ENCODE results near the gene FMNL2. TPM values are rescaled to one million over a fixed set of nuclear protein-coding genes. Genes with fewer than 3 reads are reported as not detected.
"Not testable (repeated sequence)": the region's sequence is repeated elsewhere in the genome, so short reads cannot be mapped to it uniquely, and the experiment has no call there.

The FMNL2 gene
- polyA plus RNA-seq, 1 donor = 134 TPM

DNA sequence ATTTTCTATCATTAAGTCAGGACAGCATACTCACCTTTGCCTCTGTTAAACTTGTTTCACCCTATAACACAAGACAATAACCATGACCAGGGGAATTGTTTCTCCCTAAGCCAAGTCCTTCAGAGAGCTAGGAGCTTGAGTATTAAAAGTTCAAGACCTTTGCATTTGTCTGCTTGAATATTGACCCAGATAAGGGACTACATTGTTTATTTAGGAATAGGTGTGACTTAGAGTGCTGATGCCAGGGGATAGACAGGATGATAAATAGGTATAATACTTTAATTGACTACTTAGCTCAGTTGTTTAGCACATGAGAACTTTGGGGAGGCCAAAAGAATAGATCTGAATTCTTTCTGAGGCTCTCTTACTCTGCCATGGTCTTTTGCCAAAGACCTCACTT, 185.8 kb downstream of the FMNL2 start:
- DNase-seq = no peak

DNA sequence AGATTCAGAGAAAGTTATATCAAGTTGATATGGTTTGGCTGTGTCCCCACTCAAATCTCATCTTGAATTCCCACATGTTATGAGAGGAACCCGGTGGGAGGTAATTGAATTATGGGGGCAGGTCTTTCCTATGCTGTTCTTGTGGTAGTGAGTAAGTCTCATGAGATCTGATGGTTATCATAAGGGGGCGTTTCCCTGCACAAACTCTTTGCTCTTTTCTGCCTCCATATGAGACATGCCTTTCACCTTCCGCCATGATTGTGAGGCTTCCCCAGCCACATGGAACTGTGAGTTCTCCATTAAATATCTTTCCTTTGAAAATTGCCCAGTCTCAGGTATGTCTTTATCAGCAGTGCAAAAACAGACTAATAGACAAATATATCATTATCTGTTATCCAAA, 187.5 kb downstream of the FMNL2 start:
- DNase-seq = not testable (repeated sequence)

- DNase-seq = no peak
Observed at GRCh38 chr2:152523091-152523490, 188.1 kb downstream of the FMNL2 start.

DNA sequence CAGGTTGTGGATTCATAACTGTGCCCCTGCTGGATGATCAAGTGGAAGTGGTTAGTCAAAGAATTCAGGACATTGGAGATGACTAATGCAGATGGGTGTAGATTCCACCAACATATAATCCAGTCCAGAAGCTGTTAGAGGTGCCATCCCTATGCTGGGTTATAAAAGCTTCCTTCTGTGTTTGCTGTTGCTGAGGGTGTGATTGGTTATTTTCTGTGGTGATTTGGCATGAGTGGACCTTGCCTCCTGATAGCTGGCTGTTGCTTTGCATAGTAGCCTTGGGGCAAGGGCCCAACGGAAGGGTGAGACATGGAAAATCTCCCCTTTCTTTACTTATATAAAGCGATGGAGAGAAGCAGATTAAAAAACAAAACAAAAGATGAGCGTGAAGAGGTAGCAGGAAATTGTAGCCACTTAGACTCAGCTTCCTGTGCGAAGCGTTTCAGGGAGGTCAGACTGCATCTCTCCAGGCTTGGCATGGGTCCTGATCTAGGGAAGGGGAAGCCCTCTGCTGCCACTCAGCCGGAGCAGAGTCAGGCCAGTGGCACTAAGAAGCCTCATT, 190.4 kb downstream of the FMNL2 start:
- DNase-seq = no peak

DNA sequence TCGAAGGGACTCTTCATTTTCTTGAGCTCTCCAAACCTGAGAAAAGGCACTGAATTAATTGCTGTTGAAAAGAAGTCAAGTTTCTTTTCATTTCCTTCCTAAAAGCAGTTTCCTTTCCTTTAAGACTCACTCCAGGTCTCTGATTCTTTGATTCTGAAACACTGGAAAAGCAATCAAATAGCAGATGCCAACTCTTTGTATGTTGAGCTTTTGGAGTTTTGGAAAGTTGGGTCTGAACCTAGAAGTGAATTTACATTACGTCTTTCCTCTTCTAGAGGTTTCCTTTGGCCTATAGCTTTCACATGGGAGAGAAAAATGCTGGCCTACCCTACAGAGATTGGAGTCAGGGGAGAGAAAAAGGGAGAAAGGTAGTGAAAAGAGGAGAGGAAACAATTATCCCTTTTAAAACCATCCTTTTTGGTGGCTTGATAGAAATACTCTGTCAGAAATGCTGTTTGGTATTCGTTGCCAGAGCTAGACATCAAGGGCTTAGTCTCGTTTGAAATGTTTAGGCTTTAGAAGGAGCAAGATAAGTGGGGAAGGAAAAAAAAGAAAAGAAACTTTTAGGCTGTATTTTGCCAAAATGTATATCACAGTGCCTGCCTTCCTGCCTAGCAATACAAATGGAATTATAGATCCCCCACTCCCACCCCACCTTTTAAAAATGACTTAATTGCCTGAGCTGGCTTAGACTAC, 194.6 kb downstream of the FMNL2 start:
- DNase-seq = no peak

GRCh38 chr2:152532241-152532640, 197.3 kb downstream of the FMNL2 start:
- no peak for DNase-seq

GRCh38 chr2:152534460-152535135, 199.6 kb downstream of the FMNL2 start:
- DNase-seq = no peak

- DNase-seq = peak; percentile 30
Observed at GRCh38 chr2:152537081-152537651, 202.2 kb downstream of the FMNL2 start.

GRCh38 chr2:152539424-152539823, 204.4 kb downstream of the FMNL2 start:
- DNase-seq = no peak

DNA sequence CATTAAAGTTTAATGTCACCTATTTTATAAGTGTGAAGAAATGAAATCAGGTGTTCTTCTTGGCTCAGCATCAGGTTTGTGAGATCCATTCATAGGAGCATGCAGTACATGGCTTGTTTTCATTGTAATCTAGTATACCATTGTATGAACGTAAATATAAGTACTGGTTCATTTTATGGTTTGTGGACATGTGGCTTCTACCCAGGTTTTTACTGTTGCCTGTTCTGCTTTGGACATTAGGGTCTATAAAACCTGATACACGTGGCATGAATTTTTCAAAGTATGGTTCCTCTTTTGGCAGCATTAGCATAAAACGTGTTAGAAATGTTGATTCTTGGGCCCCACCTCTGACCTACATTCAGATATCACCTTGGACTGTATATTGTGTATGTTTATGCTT, 206.7 kb downstream of the FMNL2 start:
- DNase-seq = no peak

DNA sequence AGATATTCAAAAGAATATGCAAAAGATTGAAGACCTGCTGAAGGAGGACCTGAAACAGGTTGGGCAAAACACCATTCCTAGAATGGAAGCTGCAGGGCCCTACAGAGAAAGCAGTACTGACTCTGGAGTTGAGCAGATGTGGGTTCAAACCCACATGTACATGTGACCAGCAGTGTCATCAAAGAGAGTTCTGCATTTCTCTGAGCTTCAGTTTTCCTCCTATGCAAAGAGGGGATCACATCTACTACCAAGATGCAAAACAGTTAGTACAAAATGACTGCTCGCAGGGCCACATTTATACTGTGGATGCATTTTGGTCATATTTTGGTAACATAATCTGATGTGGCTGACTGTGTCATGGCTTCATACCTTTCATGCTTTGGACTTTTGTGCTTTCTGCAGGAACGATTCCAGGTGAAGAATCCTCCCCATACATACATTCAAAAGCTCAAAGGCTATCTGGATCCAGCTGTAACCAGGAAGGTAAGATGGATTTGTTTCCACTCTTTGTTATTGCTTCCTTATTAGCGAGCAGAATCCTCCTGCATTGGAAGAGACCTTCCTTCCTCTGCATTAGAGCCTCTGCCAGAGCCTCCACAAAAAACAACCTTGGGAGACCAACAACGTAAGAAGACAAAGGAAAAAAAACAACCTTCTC, 207.5 kb downstream of the FMNL2 start:
- no peak for DNase-seq

GRCh38 chr2:152542995-152543481, 208.1 kb downstream of the FMNL2 start:
- peak; percentile 46 for DNase-seq

- DNase-seq = no peak
Observed at GRCh38 chr2:152543717-152544116, 208.7 kb downstream of the FMNL2 start.

- DNase-seq = no peak
Observed at GRCh38 chr2:152544638-152545037, 209.7 kb downstream of the FMNL2 start.

- no peak for DNase-seq
Observed at GRCh38 chr2:152546230-152546837, 211.4 kb downstream of the FMNL2 start.

DNA sequence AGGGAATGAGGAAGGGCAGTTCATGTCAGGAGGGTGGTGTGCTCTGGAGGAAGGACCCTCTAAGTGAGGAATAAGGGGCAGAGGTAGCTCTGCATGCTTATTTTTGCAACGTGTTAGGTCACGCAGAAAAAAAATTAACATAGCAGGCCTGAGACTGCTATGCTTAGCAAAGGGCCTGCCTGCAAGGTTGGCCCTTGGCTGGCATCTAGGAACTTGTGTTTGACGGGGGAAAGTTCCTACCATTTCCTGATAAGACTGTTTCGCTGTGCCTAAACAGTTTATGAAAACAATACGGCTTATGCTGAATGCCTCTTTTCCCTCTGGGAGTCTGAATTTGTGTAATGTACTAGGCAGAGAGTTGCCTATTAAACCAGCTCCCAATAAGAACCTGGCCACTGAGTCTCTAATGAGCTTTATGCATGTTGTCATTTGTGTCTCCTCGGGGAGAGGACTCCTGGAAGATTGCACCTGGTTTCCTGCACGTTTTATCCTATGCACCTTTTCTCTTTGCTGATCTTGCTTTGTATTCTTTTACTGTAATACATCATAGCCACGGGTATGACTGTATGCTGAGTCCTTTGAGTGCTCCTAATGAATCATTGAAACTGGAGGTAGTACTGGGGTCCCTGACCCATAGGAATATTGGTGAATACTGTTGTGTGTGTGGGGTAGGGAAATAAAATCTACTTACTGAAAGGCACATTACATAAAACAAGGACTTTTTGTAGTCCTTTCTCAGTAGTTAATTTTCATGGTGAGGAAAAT, 213.3 kb downstream of the FMNL2 start:
- DNase-seq = no peak

DNA sequence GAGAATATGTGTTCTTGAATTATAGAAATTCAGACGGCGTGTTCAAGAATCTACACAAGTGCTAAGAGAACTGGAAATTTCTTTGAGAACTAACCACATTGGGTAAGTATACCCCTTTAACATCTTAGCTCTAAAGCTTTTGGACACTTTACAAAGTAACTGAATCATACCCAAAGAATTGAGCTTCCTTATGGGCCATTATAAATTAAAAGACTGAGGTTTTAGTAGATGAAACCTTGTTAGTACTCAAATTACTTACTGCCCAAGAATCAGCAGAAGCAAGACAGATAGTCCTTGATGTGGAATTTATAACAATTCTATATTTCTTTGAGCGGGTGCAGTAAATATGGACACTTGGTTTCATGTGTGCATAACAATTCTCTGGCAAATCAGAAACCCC, 214.0 kb downstream of the FMNL2 start:
- no peak for DNase-seq

- DNase-seq = no peak
Observed at GRCh38 chr2:152549423-152549822, 214.4 kb downstream of the FMNL2 start.

DNA sequence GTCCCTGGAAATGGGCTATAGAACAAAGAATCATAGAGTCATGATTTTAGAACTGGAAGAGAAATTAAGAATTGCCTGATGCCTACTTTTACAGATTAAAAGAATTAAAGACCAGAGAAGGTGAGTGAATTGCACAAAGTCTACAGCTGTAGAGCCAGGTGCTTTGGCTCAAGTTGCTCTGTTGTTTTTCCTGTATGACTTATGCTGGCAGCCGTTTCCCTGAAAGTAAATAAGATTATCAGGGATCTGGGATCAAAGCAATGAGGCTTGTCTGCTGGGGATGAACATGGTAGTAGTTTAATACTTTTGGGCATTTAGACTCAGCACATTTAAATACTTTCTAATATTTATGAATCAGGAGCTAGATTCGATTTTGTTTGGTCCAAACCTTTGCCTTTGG, 215.4 kb downstream of the FMNL2 start:
- no peak for DNase-seq

- DNase-seq = no peak
Observed at GRCh38 chr2:152552888-152553287, 217.9 kb downstream of the FMNL2 start.

DNA sequence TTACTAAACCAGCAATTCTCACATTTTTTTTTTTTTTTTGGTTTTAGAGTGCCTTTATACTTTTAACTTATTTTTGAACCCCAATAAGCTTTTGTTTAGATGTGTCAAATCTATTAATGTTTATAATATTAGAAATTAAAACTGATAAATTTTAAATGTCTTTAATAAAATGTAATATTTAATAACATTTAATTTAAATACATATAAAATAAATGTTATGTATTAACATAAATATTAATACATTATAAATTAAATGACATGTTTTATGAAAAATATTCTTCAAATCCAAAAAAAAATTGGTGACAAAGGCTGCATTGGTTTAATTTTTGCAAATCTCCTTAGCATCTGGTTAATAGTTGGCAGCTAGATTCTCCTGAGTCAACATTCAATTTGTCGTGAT, 218.5 kb downstream of the FMNL2 start:
- DNase-seq = no peak
